SU-DHL-6 (cell line): ENCODE measurements around the gene ALK.

ENCODE experiments used
- CTCF ChIP-seq: fragments of 200-600 bp; sonication (generic); IDR thresholded peaks from one replicate; pipeline ENCODE4 v1.5.1; 2017; ENCODE audit warnings: antibody characterized with exemption, mild to moderate bottlenecking, low read length, moderate library complexity; ENCODE audit not compliant: insufficient read depth, poor library complexity, severe bottlenecking
- EZH2phosphoT487 ChIP-seq: fragments of 200-600 bp; sonication (generic), shearing (Covaris generic); conservative IDR thresholded peaks from 2 replicates; pipeline ENCODE4 v1.6.1; 2018; ENCODE audit warnings: mild to moderate bottlenecking, antibody characterized with exemption, low read length, moderate library complexity, mixed read lengths

GRCh38 chr2:29940706-29941105, 19.3 kb upstream of the ALK start:
- TF ChIP-seq CTCF (no peak), EZH2phosphoT487 (no peak)
